ENCODE measurements around the gene HMSD. TPM values are rescaled to one million over a fixed set of nuclear protein-coding genes. Genes with fewer than 3 reads are reported as not detected.

HMSD gene
- total and polyA plus RNA-seq, 2 experiments from 2014 or later = 2.6 to 25.1 TPM

DNA sequence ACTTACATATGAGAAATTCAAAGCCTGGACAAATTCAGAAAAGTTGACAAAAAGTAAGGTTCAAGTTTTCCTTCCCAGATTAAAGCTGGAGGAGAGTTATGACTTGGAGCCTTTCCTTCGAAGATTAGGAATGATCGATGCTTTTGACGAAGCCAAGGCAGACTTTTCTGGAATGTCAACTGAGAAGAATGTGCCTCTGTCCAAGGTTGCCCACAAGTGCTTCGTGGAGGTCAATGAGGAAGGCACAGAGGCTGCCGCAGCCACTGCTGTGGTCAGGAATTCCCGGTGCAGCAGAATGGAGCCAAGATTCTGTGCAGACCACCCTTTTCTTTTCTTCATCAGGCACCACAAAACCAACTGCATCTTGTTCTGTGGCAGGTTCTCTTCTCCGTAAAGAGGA, 37.8 kb downstream of the HMSD start:
- Histone ChIP-seq H3K36me3 (ENCODE audit: insufficient read depth) (no peaks in the 10 kb centered on the region), H3K4me2 (no peak overlapping the region), H3K4me3 (no peak overlapping the region), H4K20me1 (replicated peaks; ENCODE audit: insufficient read depth) (no peaks in the 10 kb centered on the region), H3K27me3 (ENCODE audit: insufficient read depth) (no peaks in the 10 kb centered on the region), H2AFZ (no peak overlapping the region), H3K4me1 (ENCODE audit: insufficient read depth) (no peaks in the 10 kb centered on the region), H3F3A (replicated peaks; ENCODE audit: low read depth) (no peaks in the 10 kb centered on the region), H3K27ac (ENCODE audit: low read depth) (no peak overlapping the region), H3K9me2 (ENCODE audit: insufficient read depth) (no peaks in the 10 kb centered on the region), H3K79me2 (replicated peaks; ENCODE audit: insufficient read depth) (no peaks in the 10 kb centered on the region)
- H3K27me3 Mint-ChIP-seq (ENCODE audit: insufficient read depth, low read depth, poor library complexity) = peaks cover 1% of the 10 kb centered on the region
- DNase-seq (ENCODE audit: low spot score) (peak; percentile 4), ATAC-seq (no peak)
- H3K9me3 Mint-ChIP-seq = no peaks in the 10 kb centered on the region
- H3K4me3 Mint-ChIP-seq = no peak overlapping the region
- no peaks in the 10 kb centered on the region for H3K4me1 Mint-ChIP-seq
- no peak for TF ChIP-seq POLR2AphosphoS5 (IDR thresholded peaks at IDR 0.05; ENCODE audit: low read depth)
- TF ChIP-seq, protein P1, sequence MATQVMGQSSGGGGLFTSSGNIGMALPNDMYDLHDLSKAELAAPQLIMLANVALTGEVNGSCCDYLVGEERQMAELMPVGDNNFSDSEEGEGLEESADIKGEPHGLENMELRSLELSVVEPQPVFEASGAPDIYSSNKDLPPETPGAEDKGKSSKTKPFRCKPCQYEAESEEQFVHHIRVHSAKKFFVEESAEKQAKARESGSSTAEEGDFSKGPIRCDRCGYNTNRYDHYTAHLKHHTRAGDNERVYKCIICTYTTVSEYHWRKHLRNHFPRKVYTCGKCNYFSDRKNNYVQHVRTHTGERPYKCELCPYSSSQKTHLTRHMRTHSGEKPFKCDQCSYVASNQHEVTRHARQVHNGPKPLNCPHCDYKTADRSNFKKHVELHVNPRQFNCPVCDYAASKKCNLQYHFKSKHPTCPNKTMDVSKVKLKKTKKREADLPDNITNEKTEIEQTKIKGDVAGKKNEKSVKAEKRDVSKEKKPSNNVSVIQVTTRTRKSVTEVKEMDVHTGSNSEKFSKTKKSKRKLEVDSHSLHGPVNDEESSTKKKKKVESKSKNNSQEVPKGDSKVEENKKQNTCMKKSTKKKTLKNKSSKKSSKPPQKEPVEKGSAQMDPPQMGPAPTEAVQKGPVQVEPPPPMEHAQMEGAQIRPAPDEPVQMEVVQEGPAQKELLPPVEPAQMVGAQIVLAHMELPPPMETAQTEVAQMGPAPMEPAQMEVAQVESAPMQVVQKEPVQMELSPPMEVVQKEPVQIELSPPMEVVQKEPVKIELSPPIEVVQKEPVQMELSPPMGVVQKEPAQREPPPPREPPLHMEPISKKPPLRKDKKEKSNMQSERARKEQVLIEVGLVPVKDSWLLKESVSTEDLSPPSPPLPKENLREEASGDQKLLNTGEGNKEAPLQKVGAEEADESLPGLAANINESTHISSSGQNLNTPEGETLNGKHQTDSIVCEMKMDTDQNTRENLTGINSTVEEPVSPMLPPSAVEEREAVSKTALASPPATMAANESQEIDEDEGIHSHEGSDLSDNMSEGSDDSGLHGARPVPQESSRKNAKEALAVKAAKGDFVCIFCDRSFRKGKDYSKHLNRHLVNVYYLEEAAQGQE (IDR thresholded peaks at IDR 0.05; ENCODE audit: unreplicated experiment) = peak; percentile 52
- no peaks in the 10 kb centered on the region for H3K36me3 Mint-ChIP-seq (ENCODE audit: low read depth)
- no peak overlapping the region for H3K27ac Mint-ChIP-seq

DNA sequence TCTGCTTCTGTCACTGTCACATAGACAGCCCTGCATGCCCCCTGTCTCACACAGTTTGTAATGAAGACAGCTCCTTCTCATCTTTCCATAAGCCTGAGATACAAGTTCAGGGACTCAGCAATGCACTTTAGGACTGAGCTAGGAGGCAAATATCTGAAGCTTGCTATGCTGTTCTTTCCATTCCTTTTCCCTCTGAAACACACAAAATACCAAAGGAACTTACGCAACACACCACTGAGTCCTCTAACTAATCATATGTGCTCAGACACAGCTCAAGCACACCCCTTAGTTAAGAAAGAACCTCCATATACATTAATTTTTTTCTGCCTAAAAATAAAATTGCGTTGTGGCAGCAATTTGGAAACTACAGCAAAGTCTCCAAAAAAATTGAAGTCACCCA, 38.6 kb downstream of the HMSD start:
- no peak overlapping the region for H3K4me2 ChIP-seq
- H3K79me2 ChIP-seq (replicated peaks; ENCODE audit: insufficient read depth) = no peaks in the 10 kb centered on the region
- H3F3A ChIP-seq (replicated peaks; ENCODE audit: low read depth) = no peaks in the 10 kb centered on the region
- H4K20me1 ChIP-seq (replicated peaks; ENCODE audit: insufficient read depth) = no peaks in the 10 kb centered on the region
- H3K4me3 ChIP-seq = no peak overlapping the region
- no peak overlapping the region for H3K27ac ChIP-seq (ENCODE audit: low read depth)
- Mint-ChIP-seq H3K27ac (no peak overlapping the region), H3K4me1 (no peaks in the 10 kb centered on the region), H3K4me3 (no peak overlapping the region), H3K36me3 (ENCODE audit: low read depth) (peaks cover 3% of the 10 kb centered on the region; the same call in 1 of the 3 replicates), H3K9me3 (no peaks in the 10 kb centered on the region; the same call in 1 of the 3 replicates), H3K27me3 (ENCODE audit: insufficient read depth, low read depth, poor library complexity) (peaks cover 1% of the 10 kb centered on the region)
- no peaks in the 10 kb centered on the region for H3K4me1 ChIP-seq (ENCODE audit: insufficient read depth)
- no peaks in the 10 kb centered on the region for H3K27me3 ChIP-seq (ENCODE audit: insufficient read depth)
- DNase-seq (ENCODE audit: low spot score) (no peak), ATAC-seq (no peak)
- no peak overlapping the region for H2AFZ ChIP-seq
- no peaks in the 10 kb centered on the region for H3K36me3 ChIP-seq (ENCODE audit: insufficient read depth)
- no peaks in the 10 kb centered on the region for H3K9me2 ChIP-seq (ENCODE audit: insufficient read depth)
- no peak for TF ChIP-seq POLR2AphosphoS5 (IDR thresholded peaks at IDR 0.05; ENCODE audit: low read depth)
- TF ChIP-seq ZNF114 (CRISPR knock-in tag; IDR thresholded peaks at IDR 0.05) = no peak
- TF ChIP-seq, protein P2, sequence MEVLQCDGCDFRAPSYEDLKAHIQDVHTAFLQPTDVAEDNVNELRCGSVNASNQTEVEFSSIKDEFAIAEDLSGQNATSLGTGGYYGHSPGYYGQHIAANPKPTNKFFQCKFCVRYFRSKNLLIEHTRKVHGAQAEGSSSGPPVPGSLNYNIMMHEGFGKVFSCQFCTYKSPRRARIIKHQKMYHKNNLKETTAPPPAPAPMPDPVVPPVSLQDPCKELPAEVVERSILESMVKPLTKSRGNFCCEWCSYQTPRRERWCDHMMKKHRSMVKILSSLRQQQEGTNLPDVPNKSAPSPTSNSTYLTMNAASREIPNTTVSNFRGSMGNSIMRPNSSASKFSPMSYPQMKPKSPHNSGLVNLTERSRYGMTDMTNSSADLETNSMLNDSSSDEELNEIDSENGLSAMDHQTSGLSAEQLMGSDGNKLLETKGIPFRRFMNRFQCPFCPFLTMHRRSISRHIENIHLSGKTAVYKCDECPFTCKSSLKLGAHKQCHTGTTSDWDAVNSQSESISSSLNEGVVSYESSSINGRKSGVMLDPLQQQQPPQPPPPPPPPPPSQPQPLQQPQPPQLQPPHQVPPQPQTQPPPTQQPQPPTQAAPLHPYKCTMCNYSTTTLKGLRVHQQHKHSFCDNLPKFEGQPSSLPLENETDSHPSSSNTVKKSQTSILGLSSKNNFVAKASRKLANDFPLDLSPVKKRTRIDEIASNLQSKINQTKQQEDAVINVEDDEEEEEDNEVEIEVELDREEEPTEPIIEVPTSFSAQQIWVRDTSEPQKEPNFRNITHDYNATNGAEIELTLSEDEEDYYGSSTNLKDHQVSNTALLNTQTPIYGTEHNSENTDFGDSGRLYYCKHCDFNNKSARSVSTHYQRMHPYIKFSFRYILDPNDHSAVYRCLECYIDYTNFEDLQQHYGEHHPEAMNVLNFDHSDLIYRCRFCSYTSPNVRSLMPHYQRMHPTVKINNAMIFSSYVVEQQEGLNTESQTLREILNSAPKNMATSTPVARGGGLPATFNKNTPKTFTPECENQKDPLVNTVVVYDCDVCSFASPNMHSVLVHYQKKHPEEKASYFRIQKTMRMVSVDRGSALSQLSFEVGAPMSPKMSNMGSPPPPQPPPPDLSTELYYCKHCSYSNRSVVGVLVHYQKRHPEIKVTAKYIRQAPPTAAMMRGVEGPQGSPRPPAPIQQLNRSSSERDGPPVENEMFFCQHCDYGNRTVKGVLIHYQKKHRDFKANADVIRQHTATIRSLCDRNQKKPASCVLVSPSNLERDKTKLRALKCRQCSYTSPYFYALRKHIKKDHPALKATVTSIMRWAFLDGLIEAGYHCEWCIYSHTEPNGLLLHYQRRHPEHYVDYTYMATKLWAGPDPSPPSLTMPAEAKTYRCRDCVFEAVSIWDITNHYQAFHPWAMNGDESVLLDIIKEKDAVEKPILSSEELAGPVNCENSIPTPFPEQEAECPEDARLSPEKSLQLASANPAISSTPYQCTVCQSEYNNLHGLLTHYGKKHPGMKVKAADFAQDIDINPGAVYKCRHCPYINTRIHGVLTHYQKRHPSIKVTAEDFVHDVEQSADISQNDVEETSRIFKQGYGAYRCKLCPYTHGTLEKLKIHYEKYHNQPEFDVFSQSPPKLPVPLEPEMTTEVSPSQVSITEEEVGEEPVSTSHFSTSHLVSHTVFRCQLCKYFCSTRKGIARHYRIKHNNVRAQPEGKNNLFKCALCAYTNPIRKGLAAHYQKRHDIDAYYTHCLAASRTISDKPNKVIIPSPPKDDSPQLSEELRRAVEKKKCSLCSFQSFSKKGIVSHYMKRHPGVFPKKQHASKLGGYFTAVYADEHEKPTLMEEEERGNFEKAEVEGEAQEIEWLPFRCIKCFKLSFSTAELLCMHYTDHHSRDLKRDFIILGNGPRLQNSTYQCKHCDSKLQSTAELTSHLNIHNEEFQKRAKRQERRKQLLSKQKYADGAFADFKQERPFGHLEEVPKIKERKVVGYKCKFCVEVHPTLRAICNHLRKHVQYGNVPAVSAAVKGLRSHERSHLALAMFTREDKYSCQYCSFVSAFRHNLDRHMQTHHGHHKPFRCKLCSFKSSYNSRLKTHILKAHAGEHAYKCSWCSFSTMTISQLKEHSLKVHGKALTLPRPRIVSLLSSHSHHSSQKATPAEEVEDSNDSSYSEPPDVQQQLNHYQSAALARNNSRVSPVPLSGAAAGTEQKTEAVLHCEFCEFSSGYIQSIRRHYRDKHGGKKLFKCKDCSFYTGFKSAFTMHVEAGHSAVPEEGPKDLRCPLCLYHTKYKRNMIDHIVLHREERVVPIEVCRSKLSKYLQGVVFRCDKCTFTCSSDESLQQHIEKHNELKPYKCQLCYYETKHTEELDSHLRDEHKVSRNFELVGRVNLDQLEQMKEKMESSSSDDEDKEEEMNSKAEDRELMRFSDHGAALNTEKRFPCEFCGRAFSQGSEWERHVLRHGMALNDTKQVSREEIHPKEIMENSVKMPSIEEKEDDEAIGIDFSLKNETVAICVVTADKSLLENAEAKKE (CRISPR knock-in tag; IDR thresholded peaks at IDR 0.05) = no peak
- TF ChIP-seq ZNF331 (CRISPR knock-in tag; IDR thresholded peaks at IDR 0.05; ENCODE audit: low read depth) = no peak
- TF ChIP-seq EZH2phosphoT487 (IDR thresholded peaks at IDR 0.05; ENCODE audit: unreplicated experiment) = no peak
- TF ChIP-seq, protein P3, sequence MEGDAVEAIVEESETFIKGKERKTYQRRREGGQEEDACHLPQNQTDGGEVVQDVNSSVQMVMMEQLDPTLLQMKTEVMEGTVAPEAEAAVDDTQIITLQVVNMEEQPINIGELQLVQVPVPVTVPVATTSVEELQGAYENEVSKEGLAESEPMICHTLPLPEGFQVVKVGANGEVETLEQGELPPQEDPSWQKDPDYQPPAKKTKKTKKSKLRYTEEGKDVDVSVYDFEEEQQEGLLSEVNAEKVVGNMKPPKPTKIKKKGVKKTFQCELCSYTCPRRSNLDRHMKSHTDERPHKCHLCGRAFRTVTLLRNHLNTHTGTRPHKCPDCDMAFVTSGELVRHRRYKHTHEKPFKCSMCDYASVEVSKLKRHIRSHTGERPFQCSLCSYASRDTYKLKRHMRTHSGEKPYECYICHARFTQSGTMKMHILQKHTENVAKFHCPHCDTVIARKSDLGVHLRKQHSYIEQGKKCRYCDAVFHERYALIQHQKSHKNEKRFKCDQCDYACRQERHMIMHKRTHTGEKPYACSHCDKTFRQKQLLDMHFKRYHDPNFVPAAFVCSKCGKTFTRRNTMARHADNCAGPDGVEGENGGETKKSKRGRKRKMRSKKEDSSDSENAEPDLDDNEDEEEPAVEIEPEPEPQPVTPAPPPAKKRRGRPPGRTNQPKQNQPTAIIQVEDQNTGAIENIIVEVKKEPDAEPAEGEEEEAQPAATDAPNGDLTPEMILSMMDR (conservative IDR thresholded peaks at IDR 0.05; ENCODE audit: low read depth in 2 of 2) = no peak
- TF ChIP-seq JUNB (IDR thresholded peaks at IDR 0.05; ENCODE audit: unreplicated experiment) = no peak
- TF ChIP-seq NANOG (IDR thresholded peaks at IDR 0.05; ENCODE audit: borderline replicate concordance) = no peak
- no peak for TF ChIP-seq EZH2 (IDR thresholded peaks at IDR 0.05; ENCODE audit: low read depth, unreplicated experiment)
